Embryonic facial prominence (tissue), 1 donor: ENCODE measurements around the gene S100A13.

Experiments used
- DNase-seq: peaks from one replicate; pipeline ENCODE4 v3.0.0-alpha.2; 2016; ENCODE audit errors: extremely low spot score

S100A13 gene

DNA sequence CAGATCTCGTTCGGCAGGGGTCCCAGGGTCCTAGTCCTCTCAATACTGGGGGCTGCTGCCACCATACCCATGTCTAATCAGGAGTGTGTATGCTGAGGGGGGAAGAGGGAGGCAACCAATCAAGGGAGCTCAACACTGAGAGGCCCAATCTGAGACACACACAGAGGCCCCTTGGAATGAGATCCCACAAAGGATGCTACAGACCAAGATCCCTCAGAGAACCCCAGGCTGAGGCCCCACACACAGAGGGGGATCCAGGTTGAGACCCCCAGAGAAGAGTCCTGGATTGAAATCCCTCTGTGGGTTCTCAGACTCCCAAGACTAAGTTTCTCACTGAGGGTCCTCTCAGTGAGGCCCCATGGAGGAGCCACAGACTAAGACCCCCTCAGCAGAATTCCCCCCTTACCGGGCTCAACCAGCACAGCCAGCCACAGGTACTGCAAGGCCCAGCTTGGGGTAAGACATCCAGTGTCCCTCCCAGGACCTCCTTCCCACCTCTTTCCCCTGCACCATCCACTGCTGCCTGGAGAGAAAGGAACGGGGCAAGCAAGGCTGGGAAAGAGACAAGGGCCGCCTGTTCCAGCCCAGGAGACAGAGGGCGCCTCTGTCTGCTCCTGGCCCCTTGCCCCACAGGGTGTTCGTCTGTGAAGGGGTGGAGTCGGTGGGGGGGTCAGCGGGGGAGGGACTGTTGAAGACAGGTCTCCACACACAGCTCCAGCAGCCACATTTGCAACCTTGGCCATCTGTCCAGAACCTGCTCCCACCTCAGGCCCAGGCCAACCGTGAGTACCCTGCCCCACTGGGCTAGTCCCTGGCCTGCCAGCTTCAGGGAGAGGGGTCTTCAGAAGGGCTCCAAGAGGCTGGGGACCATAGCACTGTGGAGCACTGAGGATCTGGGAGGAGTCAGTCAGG, 666 bp upstream of the S100A13 start, which contains the start of gene S100A1:
S100A1 (plus strand) TSS at position 720 of the 912 bp plus-strand sequence. CDS start 2,088 bp downstream, outside the sequence.
- DNase-seq = no peak

DNA sequence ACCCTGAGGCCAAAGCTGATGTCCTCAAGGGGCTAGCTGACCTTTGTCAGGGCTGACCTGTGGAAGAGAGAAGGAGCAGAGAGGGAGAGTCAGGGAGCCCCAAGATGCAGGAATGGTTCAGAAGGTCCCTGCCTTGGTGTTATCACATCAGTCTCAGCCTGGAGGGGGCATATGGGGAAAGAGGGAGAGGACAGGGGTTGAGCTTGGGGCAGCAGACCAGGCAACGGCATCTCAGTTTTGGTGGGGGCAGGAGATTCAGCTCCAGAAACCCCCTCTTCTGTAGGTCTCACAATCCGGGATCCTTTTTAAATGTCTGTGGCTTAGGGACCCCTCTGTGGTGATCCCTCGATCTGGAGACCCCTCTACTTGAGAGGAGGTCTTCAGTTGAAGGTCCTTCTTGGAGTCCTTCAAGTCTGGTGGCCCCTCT, 815 bp downstream of the S100A13 start:
- DNase-seq = no peak

DNA sequence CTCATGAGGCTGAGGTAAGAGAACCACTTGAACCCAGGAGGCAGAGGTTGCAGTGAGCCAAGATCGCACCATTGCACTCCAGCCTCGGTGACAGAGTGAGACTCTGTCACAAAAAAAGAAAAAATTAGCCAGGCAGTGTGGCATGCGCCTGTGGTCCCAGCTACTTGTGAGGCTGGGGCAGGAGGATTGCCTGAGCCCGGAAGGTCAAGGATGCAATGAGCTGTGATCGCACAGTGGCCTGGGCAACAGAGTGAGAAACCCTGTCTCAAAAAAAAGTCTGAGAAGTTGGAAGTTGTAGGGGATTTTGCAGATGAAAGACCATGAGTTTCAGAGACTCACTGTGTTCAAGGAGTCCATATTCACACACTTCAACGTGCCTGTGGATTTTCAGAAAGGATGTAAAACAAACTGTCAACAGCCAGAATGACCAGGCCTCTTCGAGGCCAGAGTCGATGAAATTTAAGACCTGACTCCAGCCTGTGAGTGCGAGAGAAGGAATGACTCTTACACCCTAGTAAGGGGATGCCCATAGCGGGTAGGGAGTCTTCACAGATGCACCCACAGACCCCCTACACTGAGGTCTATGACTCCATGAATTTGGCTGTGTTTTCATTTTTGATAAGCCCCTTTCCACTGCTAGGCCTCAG, 2.2 kb downstream of the S100A13 start:
- DNase-seq = no peak

DNA sequence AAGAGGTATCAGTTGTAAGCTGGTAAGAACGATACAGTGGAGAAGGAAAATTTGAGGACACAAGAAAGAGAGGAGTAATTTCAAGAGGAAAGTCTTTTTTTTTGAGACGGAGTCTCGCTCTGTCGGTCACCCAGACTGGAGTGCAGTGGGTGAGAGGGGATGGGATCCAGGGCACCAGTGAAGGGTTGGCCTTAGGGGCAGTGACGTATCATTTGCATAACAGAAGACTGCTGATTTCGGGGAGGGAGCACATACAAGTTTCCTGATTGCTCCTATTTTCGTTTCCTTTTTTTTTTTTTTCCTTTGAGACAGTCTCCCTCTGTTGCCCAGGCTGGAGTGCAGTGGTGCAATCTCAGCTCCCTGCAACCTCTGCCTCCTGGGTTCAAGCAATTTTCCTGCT, 4.2 kb downstream of the S100A13 start:
- no peak for DNase-seq

DNA sequence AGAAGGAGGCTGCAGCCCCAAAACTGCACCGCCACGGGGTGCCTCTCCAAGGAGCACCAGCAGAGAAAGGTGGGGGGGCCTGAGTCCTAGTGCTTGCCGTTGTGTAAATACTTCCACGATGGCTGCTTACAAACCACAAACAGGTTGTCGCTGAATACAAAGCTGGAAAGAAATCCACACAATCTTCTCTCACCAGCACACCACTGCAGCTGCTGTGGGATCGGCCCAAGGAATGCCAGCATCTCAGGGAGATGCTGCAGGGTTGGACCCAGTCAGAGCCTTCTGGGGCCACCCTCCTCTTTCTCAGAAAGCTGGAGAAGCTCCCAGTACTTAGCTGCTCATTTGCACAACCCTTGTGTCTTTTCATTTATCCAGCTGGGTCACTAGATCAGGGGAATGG, 8.1 kb downstream of the S100A13 start:
- DNase-seq = no peak

DNA sequence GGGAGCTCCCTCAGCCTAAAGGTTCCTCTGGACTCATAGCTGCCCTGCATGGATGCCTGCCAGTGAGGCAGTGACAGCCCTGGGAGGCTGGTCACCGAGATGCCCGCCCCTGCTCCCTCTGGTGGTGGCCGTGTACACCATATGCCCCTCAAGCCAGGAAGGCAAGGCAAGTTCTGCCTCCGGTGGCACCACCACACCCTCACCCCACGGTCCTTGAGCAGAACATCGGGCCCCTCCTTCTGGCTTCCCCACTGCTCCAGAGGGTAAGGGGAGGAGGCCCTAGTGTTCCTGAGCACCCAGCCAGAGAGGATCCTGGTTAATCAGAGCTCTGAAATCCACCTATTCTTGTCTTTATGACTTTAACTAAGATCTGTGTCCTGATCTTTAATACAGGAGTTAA, 9.6 kb downstream of the S100A13 start:
- no peak for DNase-seq

DNA sequence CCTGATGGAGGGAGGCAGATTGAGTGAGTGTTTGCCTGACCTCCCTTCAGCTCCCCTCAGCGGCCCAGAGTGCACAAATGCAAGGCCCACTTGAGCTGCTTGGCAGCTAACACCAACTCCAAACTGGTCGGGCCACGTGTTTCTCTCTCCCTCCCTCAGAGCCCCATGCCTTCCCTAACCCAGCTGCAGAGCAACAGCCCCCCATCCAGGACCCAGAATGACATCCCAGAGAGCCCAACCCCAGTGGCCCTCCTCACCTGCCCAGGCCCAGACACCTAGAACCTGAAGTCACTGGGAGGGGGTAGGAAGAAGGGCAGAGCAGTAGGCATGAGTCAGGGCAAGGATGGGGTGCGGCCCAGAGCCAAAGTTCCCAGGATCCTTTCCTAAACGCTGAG, 10.4 kb downstream of the S100A13 start:
- no peak for DNase-seq

DNA sequence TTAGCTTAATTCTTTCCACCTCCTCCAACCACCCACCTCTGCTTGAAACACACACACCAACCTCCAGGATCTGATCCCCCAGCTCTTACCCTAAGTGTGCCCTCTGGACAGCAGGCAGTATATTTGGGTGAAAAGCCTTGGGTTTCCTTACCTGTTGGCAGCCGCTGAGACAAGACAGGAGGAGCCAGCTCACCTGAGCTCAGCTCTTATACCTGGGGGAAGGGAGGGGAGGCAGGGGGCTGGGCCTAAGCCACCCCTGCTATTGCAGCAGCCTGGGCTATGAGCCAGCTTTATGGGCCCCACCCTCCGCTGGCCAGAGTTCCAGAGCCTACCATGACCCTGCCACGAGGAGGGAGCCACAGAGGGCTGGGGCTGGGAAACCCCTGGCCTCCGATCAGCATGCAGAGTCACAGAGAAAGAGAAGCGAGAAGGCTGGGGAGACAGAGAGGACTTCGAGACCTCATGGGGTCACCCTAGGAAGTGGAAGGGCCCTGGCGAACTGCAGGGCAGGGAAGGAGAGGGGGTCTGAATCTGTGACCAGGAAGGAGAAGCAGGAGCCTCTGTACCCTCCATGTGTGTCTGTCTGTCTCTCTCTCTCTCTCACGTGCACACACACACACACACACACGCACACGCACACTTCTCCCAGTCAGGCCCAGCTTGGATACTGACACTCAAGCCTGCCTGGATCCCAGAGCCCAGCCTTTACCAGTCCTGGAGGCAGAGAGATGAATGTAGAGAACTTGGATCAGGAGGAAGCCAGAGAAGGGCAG, 11.0 kb downstream of the S100A13 start, which contains the start of gene S100A14:
S100A14 (minus strand) TSS at position 182 of the 773 bp plus-strand sequence. CDS start 467 bp downstream, outside the sequence.
- DNase-seq = no peak

DNA sequence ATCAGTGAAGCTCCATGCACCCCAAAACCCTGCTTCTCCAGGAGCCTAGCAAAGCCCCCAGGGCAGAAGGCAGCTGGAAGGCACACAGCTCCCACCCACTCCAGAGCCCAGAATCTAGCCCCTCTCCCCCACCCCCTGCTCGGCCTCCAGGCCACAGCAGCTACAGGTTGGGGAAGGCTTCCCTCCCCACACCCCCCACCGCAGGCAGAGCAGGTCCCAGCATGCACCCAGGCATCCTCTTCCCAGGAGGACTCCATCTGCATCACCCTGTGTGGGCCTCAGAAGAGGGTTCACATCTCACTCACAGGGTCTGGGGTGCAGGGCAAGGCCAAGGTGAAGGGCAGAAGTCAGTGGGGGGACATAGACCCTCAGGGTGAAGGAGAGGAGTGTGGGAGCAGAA, 11.9 kb downstream of the S100A13 start:
- peak; percentile 3 for DNase-seq

DNA sequence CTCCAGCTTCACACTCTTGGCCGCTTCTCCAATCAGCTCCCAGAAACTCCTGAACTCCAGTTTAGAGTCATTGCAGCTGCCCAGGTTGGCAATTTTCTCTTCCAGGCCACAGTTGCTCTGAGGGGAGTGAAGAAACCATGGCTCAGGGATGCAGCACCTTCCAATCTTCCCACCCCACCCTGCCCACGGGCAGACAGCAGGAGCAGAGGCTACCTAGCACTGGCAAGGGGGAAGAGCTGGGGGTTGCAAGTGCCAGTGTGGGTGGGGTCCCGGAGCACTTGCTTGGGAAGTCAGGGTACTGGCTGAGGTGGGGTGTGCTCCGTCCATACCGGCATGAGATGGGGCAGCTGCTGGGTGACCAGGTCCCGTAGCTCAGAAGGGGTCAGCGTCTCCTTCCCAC, 12.4 kb downstream of the S100A13 start:
- DNase-seq = no peak

DNA sequence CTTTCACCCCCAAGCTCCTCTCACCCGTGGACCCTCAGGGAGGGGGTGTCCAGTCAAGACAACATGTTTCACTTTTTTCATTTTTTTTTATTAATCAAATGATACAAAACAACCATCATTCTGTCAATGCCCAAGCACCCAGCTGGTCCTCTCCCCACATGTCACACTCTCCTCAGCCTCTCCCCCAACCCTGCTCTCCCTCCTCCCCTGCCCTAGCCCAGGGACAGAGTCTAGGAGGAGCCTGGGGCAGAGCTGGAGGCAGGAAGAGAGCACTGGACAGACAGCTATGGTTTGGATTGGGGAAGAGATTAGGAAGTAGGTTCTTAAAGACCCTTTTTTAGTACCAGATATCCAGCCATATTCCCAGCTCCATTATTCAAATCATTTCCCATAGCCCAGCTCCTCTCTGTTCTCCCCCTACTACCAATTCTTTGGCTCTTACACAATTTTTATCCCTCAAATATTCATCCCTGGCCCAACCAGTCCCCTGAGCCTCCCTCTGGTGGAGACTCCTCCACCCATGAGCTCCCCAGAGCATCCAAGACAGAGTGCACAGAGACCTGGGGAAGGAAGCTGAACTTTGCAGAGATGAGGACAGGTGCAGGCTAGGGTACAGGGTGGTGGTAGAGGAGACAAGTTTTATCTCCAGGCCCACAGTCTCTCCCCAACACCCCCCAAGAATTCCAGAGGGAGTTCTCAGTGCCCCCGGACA, 13.0 kb downstream of the S100A13 start:
- DNase-seq = no peak

GRCh38 chr1:153613406-153613805, 13.9 kb downstream of the S100A13 start:
- no peak for DNase-seq

DNA sequence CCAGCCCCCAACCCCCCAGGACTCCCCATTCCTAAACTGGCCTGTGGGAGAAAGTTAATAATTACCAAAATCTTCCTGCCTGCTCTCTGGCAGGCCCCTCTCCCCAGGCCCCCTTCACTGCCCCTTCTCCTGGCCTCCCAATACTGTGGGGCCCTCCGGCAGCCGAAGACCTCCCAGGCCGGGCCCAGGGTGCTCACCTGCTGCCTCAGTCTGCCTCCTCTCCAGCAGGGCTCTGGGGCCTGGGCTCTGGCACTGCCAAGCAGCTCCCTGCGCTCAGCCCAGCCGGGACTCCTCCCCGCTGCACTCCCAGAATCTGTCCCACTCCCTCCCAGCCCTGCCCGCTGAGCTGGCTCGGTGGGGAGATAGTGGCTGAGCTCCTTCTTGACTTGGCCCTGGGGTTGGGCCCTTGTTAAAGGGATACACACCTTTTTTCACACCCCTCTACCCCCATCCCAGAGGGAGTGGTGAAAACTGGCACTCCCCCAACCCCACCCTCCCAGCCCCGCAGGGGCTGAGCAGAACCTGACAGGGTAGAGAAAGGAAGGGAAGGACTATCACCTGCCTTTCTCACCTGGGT, 14.5 kb downstream of the S100A13 start, which contains the start of gene S100A16:
S100A16 (minus strand) TSS at position 383 of the 577 bp plus-strand sequence. CDS start 4,986 bp downstream, outside the sequence.
- DNase-seq = peak; percentile 37

GRCh38 chr1:153612111-153612754, 15.1 kb downstream of the S100A13 start:
- peak; percentile 5 for DNase-seq

DNA sequence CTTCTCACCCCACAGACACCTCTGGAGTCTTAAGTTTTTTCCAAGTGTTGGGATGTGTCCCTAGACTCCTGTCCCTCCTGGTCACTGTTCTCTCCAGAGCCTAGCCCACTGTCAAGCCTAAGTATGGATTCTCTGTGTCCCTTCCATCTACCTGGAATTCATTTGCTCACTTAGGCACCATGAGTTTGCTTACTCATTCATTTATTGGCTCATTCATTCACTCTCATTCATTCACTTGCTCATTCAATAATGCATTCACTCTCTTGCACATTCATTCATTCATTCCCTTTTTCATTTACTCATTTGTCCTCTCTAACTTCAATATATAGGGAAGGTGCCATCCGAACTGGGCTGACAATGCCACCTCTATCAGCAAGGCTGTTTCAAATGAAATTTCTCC, 15.9 kb downstream of the S100A13 start:
- peak; percentile 3 for DNase-seq

DNA sequence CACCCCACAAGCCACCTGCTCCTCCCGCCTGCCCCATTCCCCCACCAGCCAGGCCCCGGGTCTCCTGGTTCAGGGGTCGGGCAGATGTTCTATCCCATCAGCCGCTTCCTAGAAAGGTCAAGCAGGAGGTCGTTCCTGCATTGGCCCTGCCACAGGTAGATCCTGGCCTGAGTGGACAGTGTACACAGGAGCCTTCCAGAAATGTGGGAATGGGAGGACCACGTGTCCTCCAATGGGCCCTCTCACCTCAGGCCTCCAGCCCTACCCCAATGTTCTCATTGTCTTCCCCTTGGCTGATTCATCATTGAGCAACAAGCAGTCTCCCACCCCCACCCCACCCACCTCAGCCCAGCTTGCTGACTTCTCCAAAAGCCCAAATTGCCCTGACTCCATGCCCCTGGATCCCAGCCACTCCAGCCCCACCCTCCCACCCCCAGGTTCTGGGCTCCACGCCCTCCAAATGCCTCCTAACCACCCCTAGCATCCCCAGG, 16.4 kb downstream of the S100A13 start:
- DNase-seq = peak; percentile 2

GRCh38 chr1:153610334-153610733, 17.0 kb downstream of the S100A13 start:
- peak; percentile 4 for DNase-seq

DNA sequence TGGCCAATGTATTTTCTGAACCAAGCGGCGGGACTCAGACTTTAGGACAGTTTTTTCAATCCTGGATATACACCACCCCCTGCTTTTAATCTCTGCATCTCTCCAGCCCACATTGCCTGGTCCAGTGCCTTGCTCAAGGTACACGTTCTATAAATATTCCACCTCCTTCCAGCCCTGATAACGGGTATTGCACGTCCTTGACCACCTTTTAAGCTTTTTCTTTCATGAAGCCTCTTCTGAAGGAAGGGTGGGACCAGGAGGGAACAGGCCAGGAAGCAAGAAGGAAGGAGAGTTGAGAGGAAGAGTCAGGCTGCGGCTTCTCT, 17.8 kb downstream of the S100A13 start:
- no peak for DNase-seq

DNA sequence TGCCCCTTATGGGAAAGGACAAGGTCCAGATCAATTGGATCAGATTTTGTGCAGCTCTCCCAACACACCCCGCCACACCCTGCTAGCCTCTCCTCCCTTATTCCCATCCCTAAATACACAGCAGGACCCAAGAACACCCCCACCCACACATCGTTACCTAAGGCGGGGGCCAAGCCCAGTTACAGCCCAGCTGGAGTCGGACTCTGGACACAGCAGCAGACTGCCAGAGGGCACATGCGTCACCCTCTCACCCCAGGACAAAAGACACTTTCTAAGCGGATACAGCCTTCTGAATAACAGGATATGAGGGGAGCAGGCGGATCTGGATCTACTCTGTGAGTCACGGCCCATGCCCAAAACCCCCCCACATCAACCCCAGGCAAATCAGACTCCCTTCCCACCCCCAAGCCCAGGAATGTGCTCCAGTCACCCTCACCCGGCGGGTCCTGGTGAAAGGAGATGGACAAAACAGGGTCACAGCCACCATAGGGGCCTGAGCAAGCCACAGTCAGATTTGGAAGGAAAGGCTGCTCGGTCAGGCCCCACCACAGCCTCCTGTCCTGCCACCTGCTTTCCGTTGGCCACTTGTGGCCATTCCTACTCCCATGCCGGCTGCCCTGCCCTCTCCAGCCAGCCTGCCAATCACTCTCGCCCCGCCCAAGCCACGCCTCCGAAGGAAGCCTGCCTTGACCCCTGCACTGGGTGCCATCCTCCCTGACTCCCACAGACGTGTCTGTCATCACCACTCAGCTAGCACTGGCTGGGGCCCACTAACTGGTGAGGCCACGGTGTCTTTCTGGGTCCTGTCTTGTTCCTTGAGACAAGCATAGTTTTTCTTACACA, 18.3 kb downstream of the S100A13 start:
- no peak for DNase-seq
